Naive B cell (primary cell): ENCODE measurements around the gene BCL6. TPM values are rescaled to one million over a fixed set of nuclear protein-coding genes. Genes with fewer than 3 reads are reported as not detected.

Experiments used
- ATAC-seq, 2 donors: fragments of 150-1000 bp; cut with Tn5 transposase; 2 replicates each; pipeline ENCODE4 v1.10.0; 2021; ENCODE audit warnings: low read depth in 2 of 2, mild to moderate bottlenecking in 2 of 2, moderate library complexity in 2 of 2
- DNase-seq: peaks from one replicate; pipeline ENCODE4 v3.0.0; 2022
- H3K27ac Mint-ChIP-seq, 6 donors: one replicate each; pipeline ENCODE4 v1.8.0; 2020 to 2022; ENCODE audit warnings: mild to moderate bottlenecking in 6 of 6, mixed read lengths in 6 of 6, moderate library complexity in 5 of 6, inconsistent platforms in 2 of 6
- H3K27me3 Mint-ChIP-seq, 3 donors: one replicate each; pipeline ENCODE4 v1.8.0; 2021 to 2022; ENCODE audit warnings: mixed read lengths in 3 of 3, mild to moderate bottlenecking in 1 of 3
- H3K36me3 Mint-ChIP-seq, 2 donors: one replicate each; pipeline ENCODE4 v1.8.0; 2020 to 2022; ENCODE audit warnings: mixed read lengths in 2 of 2, inconsistent platforms in 1 of 2, mild to moderate bottlenecking in 1 of 2
- H3K4me1 Mint-ChIP-seq, 3 donors: one replicate each; pipeline ENCODE4 v1.8.0; 2020 to 2022; ENCODE audit warnings: mixed read lengths in 3 of 3, inconsistent platforms in 1 of 3, mild to moderate bottlenecking in 1 of 3, moderate library complexity in 1 of 3
- H3K4me3 Mint-ChIP-seq, 8 donors: one replicate each; pipeline ENCODE4 v1.8.0; 2020 to 2022; ENCODE audit warnings: mild to moderate bottlenecking in 8 of 8, mixed read lengths in 8 of 8, moderate library complexity in 8 of 8, inconsistent platforms in 2 of 8
- H3K9me3 Mint-ChIP-seq, 7 donors: one replicate each; pipeline ENCODE4 v1.8.0; 2020 to 2022; ENCODE audit warnings: mixed read lengths in 7 of 7, mild to moderate bottlenecking in 5 of 7, inconsistent platforms in 2 of 7, moderate library complexity in 1 of 7
- polyA plus RNA-seq, 6 donors: library from polyadenylated mRNA; unstranded; fragments of 300-500 nt; fragmentation: Illumina TruSeq; gene quantifications; one replicate each; pipeline ENCODE4 v1.2.3, GENCODE V29; 2021; ENCODE audit warnings: low read depth in 6 of 6

Gene BCL6
- polyA plus RNA-seq, 6 donors from 2014 or later, result 20.7 to 39.3 (median 31.9) TPM

DNA sequence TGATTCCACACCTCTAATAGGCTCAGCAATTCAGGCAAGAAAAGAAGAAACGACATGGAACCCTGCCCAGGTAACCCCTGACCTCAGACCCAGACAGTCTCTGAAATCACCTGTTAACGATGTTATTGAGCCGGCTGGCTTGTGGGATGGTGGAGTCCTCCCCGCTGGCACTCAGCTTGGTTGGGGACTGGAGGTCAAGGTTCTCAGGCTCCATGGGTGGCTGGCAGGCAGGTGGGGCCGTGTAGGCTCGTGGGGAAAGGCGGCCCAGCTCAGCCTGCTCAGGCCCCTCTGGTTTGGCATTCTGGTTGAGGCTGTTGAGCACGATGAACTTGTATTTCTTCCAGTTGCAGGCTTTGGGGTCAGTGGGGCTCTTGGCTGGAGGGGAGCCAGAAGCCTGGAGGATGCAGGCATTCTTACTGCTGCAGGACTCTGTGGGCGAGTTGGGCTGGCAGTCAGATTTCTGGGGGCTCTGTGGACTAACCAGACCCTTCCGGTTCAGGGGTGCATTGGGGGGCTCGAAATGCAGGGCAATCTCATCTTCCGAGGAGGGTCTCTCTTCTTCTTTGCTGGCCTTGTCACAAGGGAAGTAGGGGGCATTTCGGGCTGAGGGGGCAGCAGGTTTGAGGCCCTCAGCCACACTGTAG lies 16.2 kb downstream of the BCL6 start:
- ATAC-seq, result no peak
- Mint-ChIP-seq H3K27ac (peak overlapping the region in 1 of 6 donors; percentile 74), H3K36me3 (peaks cover 32 to 43% of the 10 kb centered on the region in 2 donors), H3K4me1 (peaks cover 0 to 5% (median 0%) of the 10 kb centered on the region in 3 donors), H3K9me3 (no peaks in the 10 kb centered on the region), H3K27me3 (no peaks in the 10 kb centered on the region), H3K4me3 (peak overlapping the region in 2 of 8 donors; percentile 59 to 62)
- no peak for DNase-seq

DNA sequence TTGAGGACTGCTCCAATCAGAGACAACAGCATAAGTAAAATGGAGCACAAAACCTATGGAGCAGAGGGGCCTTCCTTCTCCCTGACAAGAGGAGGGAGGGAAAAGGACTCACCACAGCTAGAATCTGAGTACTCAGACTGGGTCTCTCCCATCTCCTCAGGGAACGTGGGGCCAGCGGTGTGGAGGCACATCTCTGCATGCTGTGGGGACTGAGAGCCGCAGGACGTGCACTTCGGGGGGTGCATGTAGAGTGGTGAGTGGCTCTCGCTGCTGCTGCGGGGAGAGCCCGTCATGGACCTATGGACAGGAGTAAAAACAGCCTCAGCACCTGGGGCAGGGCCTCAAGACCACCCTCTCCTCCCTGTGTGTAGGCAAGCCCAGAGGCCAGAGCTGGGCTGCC lies 17.0 kb downstream of the BCL6 start:
- Mint-ChIP-seq H3K4me1 (peaks cover 0 to 5% (median 0%) of the 10 kb centered on the region in 3 donors), H3K9me3 (no peaks in the 10 kb centered on the region), H3K4me3 (no peak overlapping the region), H3K27ac (peak overlapping the region in 1 of 6 donors; percentile 20), H3K36me3 (peaks cover 41 to 42% of the 10 kb centered on the region in 2 donors), H3K27me3 (no peaks in the 10 kb centered on the region)
- DNase-seq, result no peak
- ATAC-seq, result no peak

DNA sequence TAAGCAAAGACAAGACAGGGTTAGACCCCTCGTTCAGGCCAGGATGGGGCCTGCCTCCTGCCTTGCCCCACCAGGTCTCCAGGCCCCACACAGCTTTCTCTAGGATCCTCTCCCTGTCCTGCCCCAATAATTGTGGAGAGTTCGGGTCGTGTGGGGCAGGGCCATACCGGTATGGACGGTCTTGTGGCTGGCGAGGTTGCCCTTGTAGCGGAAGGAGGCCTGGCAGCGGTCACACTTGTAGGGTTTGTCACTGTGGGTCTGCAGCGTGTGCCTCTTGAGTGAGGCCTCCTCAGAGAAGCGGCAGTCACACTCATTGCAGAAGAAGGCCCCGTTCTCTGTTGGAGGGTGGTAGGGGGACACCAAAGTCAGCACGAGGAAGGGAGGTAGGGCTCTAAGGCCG lies 18.7 kb downstream of the BCL6 start:
- DNase-seq, result no peak
- Mint-ChIP-seq H3K36me3 (peaks cover 38 to 39% of the 10 kb centered on the region in 2 donors), H3K9me3 (no peaks in the 10 kb centered on the region), H3K4me3 (no peak overlapping the region), H3K27me3 (no peaks in the 10 kb centered on the region), H3K27ac (peak overlapping the region in 2 of 6 donors; percentile 50 to 81), H3K4me1 (peaks cover 0 to 5% (median 0%) of the 10 kb centered on the region in 3 donors)
- no peak for ATAC-seq

DNA sequence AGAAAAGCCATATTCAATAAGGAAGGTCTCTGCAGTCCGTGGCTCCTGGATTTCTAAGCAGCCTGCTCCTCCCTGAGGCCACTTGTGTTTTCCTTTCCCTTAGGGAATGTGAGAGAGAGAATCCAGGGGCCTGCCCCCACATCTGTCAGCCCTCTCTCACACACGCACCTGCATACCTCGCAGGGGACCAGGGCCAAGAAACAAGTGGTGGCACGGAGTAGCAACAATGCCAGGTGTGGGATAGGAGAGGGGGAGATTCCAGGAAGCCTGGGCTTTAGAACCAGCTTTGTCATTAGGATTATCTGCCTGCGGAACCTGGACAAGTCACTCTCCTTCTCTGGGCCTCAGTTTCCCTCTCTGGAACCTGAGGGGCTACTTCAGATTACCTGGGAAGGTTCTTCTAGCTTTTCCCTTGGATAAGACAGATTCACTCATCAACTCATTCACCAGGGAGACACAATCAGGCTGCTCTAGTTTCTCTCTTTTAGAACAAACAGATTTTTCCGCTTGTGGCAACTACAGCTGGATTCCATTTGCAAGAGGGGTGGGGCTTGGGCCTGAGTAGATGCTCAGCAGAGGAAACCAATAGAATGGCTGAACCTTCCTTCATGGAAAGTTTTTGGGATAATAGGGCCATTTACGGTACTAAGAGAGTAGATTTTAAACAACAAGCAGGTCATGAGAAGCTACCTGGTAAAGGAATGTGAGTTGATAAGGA lies 19.5 kb downstream of the BCL6 start:
- DNase-seq, result no peak
- Mint-ChIP-seq H3K36me3 (peaks cover 32 to 35% of the 10 kb centered on the region in 2 donors), H3K4me1 (peaks cover 0 to 5% (median 0%) of the 10 kb centered on the region in 3 donors), H3K4me3 (no peak overlapping the region), H3K9me3 (no peaks in the 10 kb centered on the region), H3K27me3 (no peaks in the 10 kb centered on the region), H3K27ac (peak overlapping the region in 2 of 6 donors; percentile 36 to 65)
- no peak for ATAC-seq

DNA sequence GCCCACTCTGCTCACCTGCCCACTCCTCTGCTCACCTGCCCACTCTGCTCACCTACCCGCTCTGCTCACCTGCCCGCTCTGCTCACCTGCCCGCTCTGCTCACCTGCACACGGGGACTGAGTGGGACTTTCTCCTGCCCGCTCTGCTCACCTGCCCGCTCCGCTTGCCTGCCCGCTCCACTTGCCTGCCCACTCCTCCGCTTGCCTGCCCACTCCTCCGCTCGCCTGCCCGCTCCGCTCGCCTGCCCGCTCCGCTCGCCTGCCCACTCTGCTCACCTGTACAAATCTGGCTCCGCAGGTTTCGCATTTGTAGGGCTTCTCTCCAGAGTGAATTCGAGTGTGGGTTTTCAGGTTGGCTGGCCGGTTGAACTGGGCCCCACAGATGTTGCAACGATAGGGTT lies 20.0 kb downstream of the BCL6 start:
- Mint-ChIP-seq H3K4me3 (no peak overlapping the region), H3K4me1 (peaks cover 0 to 5% (median 0%) of the 10 kb centered on the region in 3 donors), H3K36me3 (peaks cover 28 to 38% of the 10 kb centered on the region in 2 donors), H3K27me3 (no peaks in the 10 kb centered on the region), H3K27ac (peak overlapping the region in 2 of 6 donors; percentile 65 to 85), H3K9me3 (no peaks in the 10 kb centered on the region)
- ATAC-seq, result no peak
- no peak for DNase-seq

DNA sequence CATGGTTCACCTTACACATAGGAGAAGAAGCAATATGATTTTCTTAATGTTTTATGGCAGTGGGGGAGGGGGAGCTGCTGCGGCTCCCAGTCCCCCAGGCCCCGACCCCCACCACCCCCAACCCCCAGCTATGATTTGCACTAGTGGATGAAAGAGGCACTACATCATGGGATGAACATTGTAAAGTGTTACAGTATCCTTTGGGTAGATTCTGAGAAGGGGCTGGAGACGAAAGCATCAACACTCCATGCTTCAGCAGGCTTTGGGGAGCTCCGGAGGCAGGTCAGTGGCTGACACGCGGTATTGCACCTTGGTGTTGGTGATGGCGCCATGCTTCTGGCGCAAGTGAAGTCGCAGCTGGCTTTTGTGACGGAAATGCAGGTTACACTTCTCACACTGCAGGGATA lies 23.1 kb downstream of the BCL6 start:
- H3K4me1 Mint-ChIP-seq, result no peaks in the 10 kb centered on the region
- ATAC-seq (no peak), DNase-seq (no peak)
- H3K36me3 Mint-ChIP-seq, result peaks cover 16 to 39% of the 10 kb centered on the region in 2 donors
- no peak overlapping the region for H3K4me3 Mint-ChIP-seq
- peak overlapping the region in 2 of 6 donors; percentile 32 to 72 for H3K27ac Mint-ChIP-seq
- H3K9me3 Mint-ChIP-seq, result no peaks in the 10 kb centered on the region
- H3K27me3 Mint-ChIP-seq, result no peaks in the 10 kb centered on the region

DNA sequence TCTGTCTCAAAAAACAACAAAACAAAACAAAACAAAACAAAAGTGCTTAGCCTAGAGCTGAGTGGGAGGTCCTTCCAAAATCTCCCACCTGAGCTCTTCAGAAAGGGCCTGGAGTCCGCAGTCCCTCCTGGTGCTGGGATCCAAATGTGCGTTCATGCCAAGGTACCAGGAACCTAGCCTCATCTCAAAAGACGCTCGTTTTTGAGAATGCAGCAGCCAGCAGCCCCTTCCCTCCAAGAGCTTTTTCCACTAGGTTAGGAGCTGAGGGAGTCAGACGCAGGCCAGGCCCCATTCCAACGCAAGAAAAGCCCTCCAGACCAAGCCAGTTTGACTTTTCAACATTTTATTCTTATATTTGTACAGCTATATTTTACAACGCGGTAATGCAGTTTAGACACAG lies 24.2 kb downstream of the BCL6 start:
- Mint-ChIP-seq H3K4me3 (no peak overlapping the region), H3K27me3 (no peaks in the 10 kb centered on the region), H3K9me3 (no peaks in the 10 kb centered on the region), H3K36me3 (peaks cover 16 to 28% of the 10 kb centered on the region in 2 donors), H3K27ac (no peak overlapping the region), H3K4me1 (no peaks in the 10 kb centered on the region)
- DNase-seq (no peak), ATAC-seq (no peak)

DNA sequence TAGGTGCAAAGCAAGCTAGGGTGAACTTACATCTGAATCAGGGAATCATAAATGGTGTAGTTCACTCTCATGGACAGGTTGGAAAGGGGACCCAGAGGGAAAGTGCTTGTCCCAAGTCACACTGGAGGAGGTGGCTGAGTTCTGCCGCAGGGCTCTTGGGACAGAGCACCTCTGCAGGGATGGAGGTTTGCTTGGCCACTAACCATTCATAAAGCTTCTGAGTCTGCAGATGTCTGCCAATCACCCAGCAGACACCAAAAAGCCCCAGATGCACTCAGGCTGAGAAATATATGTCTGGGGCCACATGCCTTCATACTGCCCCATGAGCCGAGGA lies 25.0 kb downstream of the BCL6 start:
- Mint-ChIP-seq H3K9me3 (no peaks in the 10 kb centered on the region), H3K4me3 (no peak overlapping the region), H3K27ac (peak overlapping the region in 2 of 6 donors; percentile 21 to 22), H3K4me1 (no peaks in the 10 kb centered on the region), H3K27me3 (no peaks in the 10 kb centered on the region), H3K36me3 (peaks cover 16 to 20% of the 10 kb centered on the region in 2 donors)
- ATAC-seq (no peak), DNase-seq (no peak)

DNA sequence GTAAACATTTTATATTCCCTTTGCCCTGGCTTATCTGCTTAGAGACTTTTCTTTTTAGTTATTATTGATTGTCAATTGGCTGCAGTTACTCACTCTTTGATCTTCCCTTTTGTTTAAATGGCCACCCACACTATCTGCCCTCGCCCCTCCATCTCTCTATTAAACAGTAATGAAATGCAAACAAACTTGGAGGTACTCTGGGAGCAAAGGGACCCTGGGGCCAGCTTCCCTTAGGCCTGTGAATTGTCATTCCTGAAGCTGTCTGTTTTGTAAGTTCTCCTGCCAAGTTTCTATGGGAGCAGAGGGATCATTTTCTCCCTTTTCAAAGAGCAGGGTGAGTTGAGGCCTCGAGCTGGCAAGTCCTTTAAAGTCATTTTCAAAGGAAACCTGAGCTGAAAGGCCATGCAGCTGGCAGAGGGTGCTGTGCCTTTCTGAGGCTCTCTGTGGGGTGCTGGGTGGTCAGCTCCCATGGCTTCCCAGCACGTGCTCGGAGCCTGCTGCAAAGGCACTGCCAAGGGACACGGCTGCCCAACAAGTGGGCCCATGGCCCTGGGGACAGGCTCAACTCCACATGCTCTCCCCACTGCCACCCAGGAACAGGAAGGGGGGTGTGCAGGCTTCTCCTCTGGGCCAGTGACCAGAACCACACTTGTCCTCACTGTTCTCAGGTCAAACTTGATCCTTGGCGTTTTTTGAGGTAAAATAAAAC lies 25.5 kb downstream of the BCL6 start:
- DNase-seq, result no peak
- Mint-ChIP-seq H3K27me3 (no peaks in the 10 kb centered on the region), H3K27ac (peak overlapping the region in 2 of 6 donors; percentile 5 to 22), H3K36me3 (peaks cover 16% of the 10 kb centered on the region in 2 donors), H3K9me3 (no peaks in the 10 kb centered on the region), H3K4me1 (peaks cover 0 to 4% (median 0%) of the 10 kb centered on the region in 3 donors), H3K4me3 (no peak overlapping the region)
- ATAC-seq, result no peak

DNA sequence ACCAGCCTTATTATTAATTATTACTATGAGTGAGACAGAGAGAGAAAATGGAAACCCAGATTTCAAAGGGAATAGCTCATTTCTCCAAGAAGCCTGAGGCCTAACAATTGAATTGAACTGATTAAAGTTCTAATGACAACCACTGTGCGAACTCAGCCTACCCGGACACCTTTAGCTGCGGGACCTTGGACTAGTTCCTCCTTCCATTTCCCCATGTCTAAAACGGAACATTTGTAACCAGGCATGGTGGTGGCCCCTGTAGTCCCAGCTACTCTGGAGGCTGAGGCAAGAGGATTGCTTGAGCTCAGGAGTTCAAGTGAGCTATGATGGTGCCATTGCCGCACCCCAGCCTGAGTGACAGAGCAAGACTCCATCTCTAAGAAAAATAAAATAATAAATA lies 26.5 kb downstream of the BCL6 start:
- H3K9me3 Mint-ChIP-seq, result no peaks in the 10 kb centered on the region
- H3K4me3 Mint-ChIP-seq, result no peak overlapping the region
- DNase-seq, result no peak

DNA sequence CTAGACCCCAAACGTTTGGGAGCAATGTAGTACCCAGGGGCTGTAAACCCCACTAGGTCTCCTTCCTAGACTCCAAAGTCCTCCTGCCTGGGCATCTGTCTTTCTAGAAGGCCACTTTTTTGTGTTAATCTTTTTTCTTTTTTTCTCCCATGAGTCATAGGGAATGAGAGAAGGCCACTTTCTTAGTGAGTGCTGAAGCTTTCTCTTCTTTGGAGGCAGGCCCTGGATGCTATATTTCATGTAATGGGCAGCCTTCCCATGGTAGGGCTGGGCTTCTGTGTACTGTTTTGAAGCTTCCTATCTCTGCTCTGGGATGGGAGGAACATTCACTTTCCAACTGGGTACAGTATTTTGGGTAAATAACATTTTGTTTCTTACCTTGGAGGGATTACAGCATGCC lies 27.7 kb downstream of the BCL6 start:
- Mint-ChIP-seq H3K9me3 (no peaks in the 10 kb centered on the region), H3K27ac (peak overlapping the region in 1 of 6 donors; percentile 48), H3K36me3 (peaks cover 0 to 7% of the 10 kb centered on the region in 2 donors), H3K4me1 (peaks cover 3 to 8% (median 8%) of the 10 kb centered on the region in 3 donors), H3K4me3 (no peak overlapping the region), H3K27me3 (peaks cover 0 to 4% (median 0%) of the 10 kb centered on the region in 3 donors)
- DNase-seq (no peak), ATAC-seq (no peak)

More for the DNA sequence above, 26.5 kb downstream of the BCL6 start:
- Mint-ChIP-seq H3K36me3 (peaks cover 7 to 8% of the 10 kb centered on the region in 2 donors), H3K27me3 (peaks cover 0 to 4% (median 0%) of the 10 kb centered on the region in 3 donors), H3K4me1 (peaks cover 3 to 8% (median 8%) of the 10 kb centered on the region in 3 donors), H3K27ac (no peak overlapping the region)
- no peak for ATAC-seq

DNA sequence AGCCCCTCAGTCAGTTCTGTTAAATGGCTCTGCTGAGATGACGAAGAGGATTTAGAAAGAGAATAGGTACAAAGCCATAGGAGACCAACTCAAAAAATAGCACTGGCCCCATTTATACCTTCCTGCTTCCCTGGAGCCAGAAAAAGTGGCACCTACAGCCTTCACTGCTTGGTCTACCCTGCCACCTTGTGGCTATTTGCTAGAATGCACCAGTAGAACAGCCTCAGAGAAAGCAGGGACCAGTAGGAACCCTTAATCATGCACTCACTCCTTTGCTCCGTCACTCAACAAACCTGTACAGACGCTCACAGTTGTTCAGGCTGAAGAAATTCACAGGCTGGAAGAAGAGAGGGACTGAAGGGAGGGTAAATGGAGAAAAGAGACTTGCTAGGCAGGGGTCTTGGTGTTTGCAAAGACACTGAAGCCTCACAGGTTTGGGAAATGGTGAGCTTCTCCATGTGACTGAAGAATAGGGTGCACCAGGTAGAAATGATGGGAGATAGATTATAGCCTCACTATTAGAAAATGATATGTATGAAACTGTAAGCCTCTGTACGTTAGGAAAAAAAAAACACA lies 30.8 kb downstream of the BCL6 start:
- peak overlapping the region in 3 of 6 donors; percentile 16 to 83 (median 80) for H3K27ac Mint-ChIP-seq
- peak; percentile 52 for DNase-seq
- H3K4me1 Mint-ChIP-seq, result peaks cover 3 to 8% (median 8%) of the 10 kb centered on the region in 3 donors

DNA sequence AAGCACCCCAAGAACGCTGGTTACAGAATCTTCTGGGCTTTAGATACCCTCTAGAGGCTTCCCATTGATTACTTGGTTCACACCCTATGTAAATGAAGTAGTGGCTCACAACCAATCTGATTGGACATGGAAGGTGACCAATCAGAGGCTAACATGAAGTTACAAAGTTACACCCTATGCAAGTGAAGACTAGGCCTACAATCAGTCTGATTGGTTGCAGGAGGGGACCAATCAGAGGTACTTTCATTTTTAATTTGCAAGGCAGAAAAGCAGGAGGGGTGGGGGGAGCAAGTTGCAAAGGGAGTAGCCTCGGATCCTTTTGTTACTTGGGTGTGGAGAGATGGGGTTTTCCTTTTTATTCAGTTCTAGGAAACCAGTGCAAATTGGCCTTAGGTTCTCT lies 31.8 kb downstream of the BCL6 start:
- Mint-ChIP-seq H3K9me3 (no peaks in the 10 kb centered on the region), H3K36me3 (no peaks in the 10 kb centered on the region), H3K27ac (no peak overlapping the region), H3K27me3 (peaks cover 0 to 4% (median 0%) of the 10 kb centered on the region in 3 donors), H3K4me3 (no peak overlapping the region), H3K4me1 (peaks cover 3 to 8% (median 8%) of the 10 kb centered on the region in 3 donors)
- no peak for DNase-seq
- ATAC-seq, result peak in 1 of 2 donors; percentile 47

More for the DNA sequence above, 30.8 kb downstream of the BCL6 start:
- Mint-ChIP-seq H3K9me3 (no peaks in the 10 kb centered on the region), H3K27me3 (peaks cover 0 to 4% (median 0%) of the 10 kb centered on the region in 3 donors), H3K36me3 (no peaks in the 10 kb centered on the region), H3K4me3 (no peak overlapping the region)
- ATAC-seq, result peak; percentile 68 to 82
